Stimulated activated naive CD8-positive, alpha-beta T cell treated with anti-CD3 and anti-CD28 coated beads, Interleukin-15, Interleukin-2, amounts not matched to agents 100 ng/mL and 50 ng/mL, for 24 hours (primary cell): ENCODE measurements around the gene STEAP1.
"Not testable (repeated sequence)": the region's sequence is repeated elsewhere in the genome, so short reads cannot be mapped to it uniquely, and the experiment has no call there.

ENCODE experiments used
- H3K27ac Mint-ChIP-seq: one replicate; pipeline ENCODE4 v1.8.0; 2021; ENCODE audit warnings: mild to moderate bottlenecking, mixed read lengths
- H3K27me3 Mint-ChIP-seq: one replicate; pipeline ENCODE4 v1.8.0; 2021; ENCODE audit warnings: mixed read lengths
- H3K36me3 Mint-ChIP-seq: one replicate; pipeline ENCODE4 v1.8.0; 2021; ENCODE audit warnings: low read depth, mixed read lengths
- H3K4me1 Mint-ChIP-seq: one replicate; pipeline ENCODE4 v1.8.0; 2021; ENCODE audit warnings: low read depth, mixed read lengths
- H3K4me3 Mint-ChIP-seq: one replicate; pipeline ENCODE4 v1.8.0; 2021; ENCODE audit warnings: mild to moderate bottlenecking, mixed read lengths
- H3K9me3 Mint-ChIP-seq: one replicate; pipeline ENCODE4 v1.8.0; 2021; ENCODE audit warnings: mixed read lengths

Gene STEAP1

DNA sequence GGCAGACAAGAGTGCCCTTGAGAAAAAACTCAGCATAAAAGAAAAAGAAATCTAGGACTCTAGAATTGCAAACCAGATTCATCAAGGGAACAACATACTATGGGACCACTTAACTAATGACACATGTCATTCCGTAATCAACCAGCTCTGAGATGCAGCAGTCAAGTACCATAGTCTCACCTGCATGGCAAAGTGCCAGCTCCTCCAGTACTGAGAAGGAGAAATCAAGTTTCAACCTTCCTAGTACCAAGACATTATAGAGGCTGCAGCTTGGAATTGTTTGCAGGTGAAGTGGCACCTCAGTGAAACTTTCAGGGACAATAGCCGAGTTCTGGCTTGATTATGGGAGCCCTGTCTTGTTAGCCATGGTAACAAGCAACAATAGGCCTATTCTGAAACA, 11.5 kb downstream of the STEAP1 start:
- H3K27me3 Mint-ChIP-seq = peaks cover 55% of the 10 kb centered on the region
- no peaks in the 10 kb centered on the region for H3K9me3 Mint-ChIP-seq
- H3K4me3 Mint-ChIP-seq = no peak overlapping the region
- no peak overlapping the region for H3K27ac Mint-ChIP-seq
- no peaks in the 10 kb centered on the region for H3K36me3 Mint-ChIP-seq
- no peaks in the 10 kb centered on the region for H3K4me1 Mint-ChIP-seq

- Mint-ChIP-seq H3K4me3 (no peak overlapping the region), H3K27me3 (peaks cover 56% of the 10 kb centered on the region), H3K9me3 (no peaks in the 10 kb centered on the region), H3K36me3 (no peaks in the 10 kb centered on the region), H3K4me1 (no peaks in the 10 kb centered on the region), H3K27ac (no peak overlapping the region)
Measured at GRCh38 chr7:90166153-90166552, 11.9 kb downstream of the STEAP1 start.

DNA sequence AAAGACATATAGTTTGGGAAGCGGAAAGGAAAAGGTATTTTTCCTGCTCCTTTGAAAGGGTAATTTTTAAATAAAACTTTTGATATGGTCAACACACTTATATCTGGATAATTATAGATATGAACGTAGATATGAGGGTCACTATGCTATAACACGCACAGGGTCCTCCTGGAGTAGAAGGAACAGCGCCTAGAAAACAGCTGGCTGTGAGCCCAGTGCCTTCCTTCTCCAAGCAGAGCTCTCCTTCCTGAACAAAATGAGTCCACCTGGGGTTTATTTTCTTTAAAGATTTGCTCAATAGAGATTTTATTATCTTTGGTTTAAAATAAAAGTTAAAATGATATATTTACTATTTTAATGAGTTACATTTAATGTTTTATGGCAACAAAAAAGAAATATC, 13.1 kb downstream of the STEAP1 start:
- no peak overlapping the region for H3K27ac Mint-ChIP-seq
- H3K9me3 Mint-ChIP-seq = no peaks in the 10 kb centered on the region
- peaks cover 61% of the 10 kb centered on the region for H3K27me3 Mint-ChIP-seq
- no peaks in the 10 kb centered on the region for H3K36me3 Mint-ChIP-seq
- H3K4me1 Mint-ChIP-seq = no peaks in the 10 kb centered on the region
- H3K4me3 Mint-ChIP-seq = no peak overlapping the region

DNA sequence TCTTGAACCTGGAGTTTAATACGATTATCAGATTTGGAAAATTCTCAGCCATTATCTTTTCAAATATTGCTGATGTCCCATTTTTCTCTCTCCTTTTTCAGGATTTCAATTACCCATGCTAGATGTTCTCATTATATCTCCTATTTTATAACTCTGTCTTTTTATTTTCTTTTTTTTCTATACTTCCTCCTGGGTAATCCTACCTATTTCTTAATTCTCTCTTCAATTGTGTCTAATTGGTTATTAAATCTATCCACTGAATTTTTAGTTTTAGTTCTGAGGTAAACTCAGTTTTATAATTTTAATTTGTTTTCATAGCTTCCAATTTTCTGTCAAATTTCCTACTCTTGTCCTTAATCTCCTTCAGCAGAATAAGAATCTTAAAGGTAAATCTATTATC, 15.6 kb downstream of the STEAP1 start:
- Mint-ChIP-seq H3K4me3 (no peak overlapping the region), H3K9me3 (no peaks in the 10 kb centered on the region), H3K27me3 (peaks cover 40% of the 10 kb centered on the region), H3K4me1 (no peaks in the 10 kb centered on the region), H3K27ac (no peak overlapping the region), H3K36me3 (no peaks in the 10 kb centered on the region)

DNA sequence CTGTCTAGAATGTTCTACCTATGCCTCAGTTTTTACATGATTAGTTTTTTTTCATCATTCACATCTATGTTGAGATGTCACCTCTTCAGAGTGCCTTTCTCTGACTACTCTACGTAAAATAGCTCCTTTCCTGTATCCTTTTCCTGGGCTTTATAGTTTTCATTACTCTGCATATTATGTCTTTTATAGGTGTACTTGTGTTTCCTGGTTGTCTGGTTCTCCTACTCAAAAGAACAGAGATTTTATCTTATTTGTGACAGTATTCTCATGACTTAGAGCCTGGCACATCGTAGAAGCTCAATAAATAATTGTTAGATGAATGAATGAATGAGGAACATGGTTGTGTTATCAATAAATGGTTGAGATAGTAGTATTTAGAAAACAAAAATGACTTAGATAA, 17.9 kb downstream of the STEAP1 start:
- H3K4me3 Mint-ChIP-seq = no peak overlapping the region
- H3K27me3 Mint-ChIP-seq = peaks cover 22% of the 10 kb centered on the region
- H3K4me1 Mint-ChIP-seq = no peaks in the 10 kb centered on the region
- H3K36me3 Mint-ChIP-seq = no peaks in the 10 kb centered on the region
- H3K9me3 Mint-ChIP-seq = no peaks in the 10 kb centered on the region
- H3K27ac Mint-ChIP-seq = no peak overlapping the region

- H3K36me3 Mint-ChIP-seq = no peaks in the 10 kb centered on the region
- peaks cover 22% of the 10 kb centered on the region for H3K27me3 Mint-ChIP-seq
- H3K4me3 Mint-ChIP-seq = no peak overlapping the region
- H3K9me3 Mint-ChIP-seq = no peaks in the 10 kb centered on the region
- H3K4me1 Mint-ChIP-seq = no peaks in the 10 kb centered on the region
- no peak overlapping the region for H3K27ac Mint-ChIP-seq
Measured at GRCh38 chr7:90172624-90173023, 18.4 kb downstream of the STEAP1 start.

- Mint-ChIP-seq H3K36me3 (no peaks in the 10 kb centered on the region), H3K4me3 (no peak overlapping the region), H3K9me3 (no peaks in the 10 kb centered on the region), H3K27ac (no peak overlapping the region), H3K27me3 (peaks cover 22% of the 10 kb centered on the region), H3K4me1 (peaks cover 4% of the 10 kb centered on the region)
Measured at GRCh38 chr7:90173127-90173844, 19.0 kb downstream of the STEAP1 start.

DNA sequence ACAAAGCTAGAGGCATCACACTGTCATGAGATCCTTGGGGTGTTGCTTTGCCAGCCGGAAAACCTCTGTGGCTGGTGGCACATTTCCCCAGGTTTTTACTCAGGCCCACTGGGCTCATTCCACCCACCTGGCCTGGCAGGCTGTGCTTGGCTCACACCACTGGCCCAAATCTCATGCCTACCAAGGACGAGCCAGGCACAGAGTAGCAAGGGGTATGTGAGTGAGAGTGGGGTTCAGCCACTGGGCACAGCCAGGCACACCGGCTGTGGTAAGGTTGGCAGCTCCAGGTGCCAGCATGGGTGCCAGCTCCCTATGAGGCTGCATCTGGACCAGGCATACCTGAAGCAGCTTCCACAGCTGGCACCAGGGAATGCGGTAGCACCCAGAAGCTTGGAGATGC, 21.4 kb downstream of the STEAP1 start:
- Mint-ChIP-seq H3K9me3 (no peaks in the 10 kb centered on the region), H3K36me3 (no peaks in the 10 kb centered on the region), H3K4me1 (peaks cover 26% of the 10 kb centered on the region), H3K27ac (no peak overlapping the region), H3K27me3 (peaks cover 14% of the 10 kb centered on the region), H3K4me3 (no peak overlapping the region)

- no peak overlapping the region for H3K27ac Mint-ChIP-seq
- peaks cover 26% of the 10 kb centered on the region for H3K4me1 Mint-ChIP-seq
- no peak overlapping the region for H3K4me3 Mint-ChIP-seq
- H3K27me3 Mint-ChIP-seq = peaks cover 8% of the 10 kb centered on the region
- H3K36me3 Mint-ChIP-seq = no peaks in the 10 kb centered on the region
- no peaks in the 10 kb centered on the region for H3K9me3 Mint-ChIP-seq
Measured at GRCh38 chr7:90176195-90176594, 21.9 kb downstream of the STEAP1 start.

DNA sequence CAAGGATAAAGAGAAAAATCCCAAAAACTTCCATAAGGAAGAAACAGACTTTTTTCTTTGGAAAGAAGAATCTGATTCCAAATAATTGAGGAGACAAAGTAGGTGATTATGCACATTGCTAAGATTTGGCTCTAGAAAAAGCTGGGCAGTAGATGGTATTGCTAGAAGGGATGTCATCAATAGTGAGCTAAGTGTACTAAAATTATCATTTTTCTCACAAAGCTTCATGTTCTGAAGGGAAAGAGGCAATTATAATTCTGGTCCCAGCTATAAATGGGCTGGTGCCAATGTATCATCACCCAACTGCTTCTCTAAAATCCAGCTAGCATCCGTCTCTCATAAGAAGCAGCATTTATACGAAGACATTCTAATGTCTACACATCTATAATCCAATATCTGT, 23.9 kb downstream of the STEAP1 start:
- H3K4me3 Mint-ChIP-seq = no peak overlapping the region

DNA sequence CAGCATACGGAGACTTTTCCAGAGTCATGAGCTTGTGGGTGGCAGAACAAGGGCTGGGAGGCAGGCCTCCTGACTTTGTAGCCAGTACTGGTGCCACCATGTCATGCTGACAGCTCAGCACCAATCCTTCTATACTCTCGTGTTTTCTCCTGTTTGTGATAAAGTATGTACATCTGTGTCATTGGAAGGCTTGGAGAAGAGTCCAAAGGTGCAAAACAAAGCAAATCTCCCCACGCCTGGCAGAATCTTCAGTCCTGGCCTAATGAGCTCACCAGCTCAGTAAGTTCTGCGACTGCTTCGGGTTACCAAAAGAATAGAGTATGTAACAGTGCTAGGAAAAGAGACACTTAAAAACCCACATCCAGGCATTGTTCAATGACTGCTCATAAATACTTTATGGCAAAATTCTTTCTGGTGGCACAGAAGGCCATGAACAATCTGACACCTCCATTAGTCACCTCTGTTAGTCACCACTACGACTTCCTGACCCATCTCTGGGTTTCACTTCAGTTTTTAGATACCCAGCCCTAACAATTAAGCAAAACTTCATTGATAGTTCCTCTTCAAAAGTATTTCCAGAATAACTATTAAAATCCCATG, 24.5 kb downstream of the STEAP1 start:
- Mint-ChIP-seq H3K27ac (peak overlapping the region; percentile 72), H3K4me1 (peaks cover 26% of the 10 kb centered on the region), H3K27me3 (no peaks in the 10 kb centered on the region), H3K36me3 (no peaks in the 10 kb centered on the region), H3K9me3 (no peaks in the 10 kb centered on the region), H3K4me3 (peak overlapping the region; percentile 19)

More for the DNA sequence above, 23.9 kb downstream of the STEAP1 start:
- no peaks in the 10 kb centered on the region for H3K27me3 Mint-ChIP-seq
- no peaks in the 10 kb centered on the region for H3K9me3 Mint-ChIP-seq
- no peak overlapping the region for H3K27ac Mint-ChIP-seq
- H3K4me1 Mint-ChIP-seq = peaks cover 26% of the 10 kb centered on the region
- no peaks in the 10 kb centered on the region for H3K36me3 Mint-ChIP-seq

DNA sequence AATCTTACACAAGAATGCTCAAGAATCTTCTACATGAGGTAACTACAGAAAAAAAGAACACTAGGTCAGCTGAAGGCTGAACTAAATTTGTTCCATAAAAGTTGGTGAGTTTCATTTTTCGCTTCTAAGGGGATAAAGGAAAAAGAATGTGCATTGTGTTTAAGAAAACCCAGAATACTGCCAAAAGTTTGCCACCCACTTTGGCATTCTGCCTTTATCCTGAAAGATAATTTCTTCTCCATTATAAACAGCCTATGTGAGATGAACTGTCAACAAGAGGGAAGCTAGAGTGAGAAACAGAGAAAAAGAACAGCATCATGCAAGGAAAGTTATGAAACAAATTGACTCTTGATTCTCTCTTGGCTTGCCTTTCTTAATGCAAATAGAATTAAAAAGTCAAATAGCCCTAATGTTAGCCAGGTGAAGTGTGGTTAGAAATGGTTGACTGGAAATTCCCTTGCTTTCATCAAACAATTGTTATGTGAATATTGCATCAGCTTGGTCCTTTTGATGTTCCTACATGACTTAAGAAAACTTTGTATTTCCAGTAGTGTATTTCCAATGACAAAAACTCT, 25.8 kb downstream of the STEAP1 start:
- peak overlapping the region; percentile 33 for H3K4me3 Mint-ChIP-seq
- H3K9me3 Mint-ChIP-seq = no peaks in the 10 kb centered on the region
- H3K4me1 Mint-ChIP-seq = peaks cover 26% of the 10 kb centered on the region
- peaks cover 4% of the 10 kb centered on the region for H3K27me3 Mint-ChIP-seq
- H3K36me3 Mint-ChIP-seq = no peaks in the 10 kb centered on the region
- peak overlapping the region; percentile 57 for H3K27ac Mint-ChIP-seq

DNA sequence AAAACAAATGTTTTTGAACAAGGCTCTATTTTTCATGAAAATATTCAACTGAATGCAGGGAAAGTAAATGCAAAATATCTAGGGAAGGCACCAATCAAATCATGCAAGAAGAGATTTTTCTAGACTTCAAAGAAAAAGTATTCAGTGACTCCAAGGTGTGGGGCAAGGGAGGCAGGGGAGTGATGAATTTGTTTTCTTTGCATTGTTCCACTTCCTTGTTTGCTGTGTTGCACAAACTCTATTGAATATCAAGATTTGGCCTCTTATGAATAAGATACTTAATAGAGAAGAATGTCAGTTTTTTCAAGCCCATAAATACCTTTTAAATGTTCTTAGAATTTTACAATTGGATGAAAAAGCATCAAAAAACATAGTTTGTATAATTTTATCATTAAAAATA, 26.4 kb downstream of the STEAP1 start:
- peak overlapping the region; percentile 57 for H3K27ac Mint-ChIP-seq
- H3K4me3 Mint-ChIP-seq = no peak overlapping the region
- peaks cover 26% of the 10 kb centered on the region for H3K4me1 Mint-ChIP-seq
- H3K36me3 Mint-ChIP-seq = no peaks in the 10 kb centered on the region
- H3K27me3 Mint-ChIP-seq = peaks cover 4% of the 10 kb centered on the region
- H3K9me3 Mint-ChIP-seq = no peaks in the 10 kb centered on the region

- Mint-ChIP-seq H3K27ac (no peak overlapping the region), H3K9me3 (no peaks in the 10 kb centered on the region), H3K4me1 (peaks cover 26% of the 10 kb centered on the region), H3K27me3 (peaks cover 7% of the 10 kb centered on the region), H3K36me3 (no peaks in the 10 kb centered on the region), H3K4me3 (no peak overlapping the region)
Measured at GRCh38 chr7:90181485-90181884, 27.2 kb downstream of the STEAP1 start.

- not testable (repeated sequence) for H3K4me3 Mint-ChIP-seq, H3K9me3 Mint-ChIP-seq, H3K4me1 Mint-ChIP-seq, H3K36me3 Mint-ChIP-seq, H3K27ac Mint-ChIP-seq
- H3K27me3 Mint-ChIP-seq = peaks cover 11% of the 10 kb centered on the region
Measured at GRCh38 chr7:90186290-90186689, 32.0 kb downstream of the STEAP1 start.
